Bone marrow (tissue), 2 donors: ENCODE results near the gene MAGED4.
"Not testable (repeated sequence)": the region's sequence is repeated elsewhere in the genome, so short reads cannot be mapped to it uniquely, and the experiment has no call there.

Source experiments
- DNase-seq, 2 donors: peaks; one replicate each; lab custom pipeline; 2025; lab: John Stamatoyannopoulos, UW

The MAGED4 gene

GRCh38 chrX:52184440-52185077 is at the start of gene MAGED4:
Gene MAGED4 (plus strand): TSS chrX:52184888. CDS start chrX:52185923, 1,035 bp downstream.
- not testable (repeated sequence) for DNase-seq

GRCh38 chrX:52138830-52139544 is 45.7 kb upstream of the MAGED4 start:
- DNase-seq, result no peak

GRCh38 chrX:52139545-52139895 is 45.2 kb upstream of the MAGED4 start:
- DNase-seq, result no peak

- DNase-seq, result no peak
These were observed 44.7 kb upstream of the MAGED4 start for GRCh38 chrX:52140020-52140419.

GRCh38 chrX:52150667-52151066 is 34.0 kb upstream of the MAGED4 start:
- not testable (repeated sequence) for DNase-seq

- not testable (repeated sequence) for DNase-seq
These were observed 24.5 kb upstream of the MAGED4 start for GRCh38 chrX:52160140-52160539.

GRCh38 chrX:52166840-52167239 is 17.8 kb upstream of the MAGED4 start:
- no peak for DNase-seq

- not testable (repeated sequence) for DNase-seq
These were observed 13.6 kb upstream of the MAGED4 start for GRCh38 chrX:52171055-52171454.

GRCh38 chrX:52185078-52185453 is 378 bp downstream of the MAGED4 start:
- DNase-seq, result not testable (repeated sequence)

GRCh38 chrX:52211405-52211804 is 26.7 kb downstream of the MAGED4 start:
- DNase-seq, result not testable (repeated sequence)

- DNase-seq, result no peak
These were observed 28.6 kb downstream of the MAGED4 start for GRCh38 chrX:52213276-52213675.

- DNase-seq, result no peak
These were observed 31.9 kb downstream of the MAGED4 start for GRCh38 chrX:52216541-52216940.

- DNase-seq, result no peak
These were observed 32.9 kb downstream of the MAGED4 start for GRCh38 chrX:52217494-52218160.

GRCh38 chrX:52220936-52221335 is 36.2 kb downstream of the MAGED4 start:
- no peak for DNase-seq
